Activated CD8-positive, alpha-beta memory T cell treated with anti-CD3 and anti-CD28 coated beads, Interleukin-2, amount 50 U/mL, for 1 hour (primary cell): ENCODE results near the gene NFATC3.

Experiments used
- DNase-seq: peaks from one replicate; pipeline ENCODE4 v3.0.0-alpha.2; 2020; ENCODE audit errors: extremely low read depth

Gene NFATC3

GRCh38 chr16:68085259-68086071, at the start of gene NFATC3:
Gene NFATC3 (plus strand): TSS chr16:68085370. CDS start chr16:68085682, 312 bp downstream.
- DNase-seq: peak; percentile 93

DNA sequence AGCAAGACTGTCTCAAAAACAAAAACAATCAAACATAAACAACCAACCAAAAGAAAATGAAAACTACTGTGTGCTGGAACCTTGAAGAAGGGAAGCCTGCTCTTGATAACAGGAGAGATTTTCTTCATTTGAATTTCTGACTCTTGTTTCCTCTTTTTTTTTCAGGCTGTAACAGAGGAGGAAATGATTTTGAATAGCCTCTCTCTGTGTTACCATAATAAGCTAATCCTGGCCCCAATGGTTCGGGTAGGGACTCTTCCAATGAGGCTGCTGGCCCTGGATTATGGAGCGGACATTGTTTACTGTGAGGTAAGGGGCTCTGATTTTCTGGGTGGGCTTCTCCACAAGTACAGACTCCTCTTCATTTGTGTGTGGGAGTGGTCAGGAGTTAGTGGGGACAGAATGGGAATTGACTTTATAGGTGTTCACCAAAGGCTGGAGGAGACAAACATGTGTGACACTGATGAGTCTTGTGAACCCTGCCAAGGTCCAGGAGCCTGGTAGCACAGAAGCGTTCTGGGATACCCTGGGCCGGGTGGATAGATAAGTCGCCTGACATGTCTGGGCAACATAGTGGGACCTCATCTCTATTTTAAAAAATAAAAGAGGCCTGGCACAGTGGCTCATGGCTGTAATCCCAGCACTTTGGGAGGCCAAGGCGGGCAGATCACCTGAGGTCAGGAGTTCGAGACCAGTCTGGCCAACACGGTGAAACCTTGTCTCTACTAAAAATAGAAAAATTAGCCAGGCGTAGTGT, 47.2 kb upstream of the NFATC3 start:
- DNase-seq: no peak

GRCh38 chr16:68040506-68041288, 44.5 kb upstream of the NFATC3 start:
- DNase-seq: peak; percentile 77

DNA sequence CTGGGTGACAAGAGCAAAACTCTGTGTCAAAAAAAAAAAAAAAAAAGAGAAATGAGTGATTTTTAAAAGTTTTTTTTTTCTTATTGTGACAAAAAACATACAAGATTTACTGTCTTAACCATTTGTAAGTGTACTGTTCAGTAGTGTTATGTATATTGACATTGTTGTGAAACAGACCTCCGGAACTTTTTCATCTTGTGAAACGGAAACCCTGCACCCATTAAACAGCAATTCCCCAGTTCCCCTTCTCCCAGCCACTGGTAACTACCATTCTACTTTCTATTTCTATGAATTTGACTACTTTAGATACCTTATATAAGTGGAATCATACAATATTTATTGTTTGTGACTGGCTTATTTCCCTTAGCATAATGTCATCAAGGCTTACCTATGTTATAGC, 43.4 kb upstream of the NFATC3 start:
- no peak for DNase-seq

GRCh38 chr16:68046106-68046505, 39.1 kb upstream of the NFATC3 start:
- DNase-seq: no peak

GRCh38 chr16:68047987-68048386, 37.2 kb upstream of the NFATC3 start:
- no peak for DNase-seq

GRCh38 chr16:68049449-68049848, 35.7 kb upstream of the NFATC3 start:
- no peak for DNase-seq

DNA sequence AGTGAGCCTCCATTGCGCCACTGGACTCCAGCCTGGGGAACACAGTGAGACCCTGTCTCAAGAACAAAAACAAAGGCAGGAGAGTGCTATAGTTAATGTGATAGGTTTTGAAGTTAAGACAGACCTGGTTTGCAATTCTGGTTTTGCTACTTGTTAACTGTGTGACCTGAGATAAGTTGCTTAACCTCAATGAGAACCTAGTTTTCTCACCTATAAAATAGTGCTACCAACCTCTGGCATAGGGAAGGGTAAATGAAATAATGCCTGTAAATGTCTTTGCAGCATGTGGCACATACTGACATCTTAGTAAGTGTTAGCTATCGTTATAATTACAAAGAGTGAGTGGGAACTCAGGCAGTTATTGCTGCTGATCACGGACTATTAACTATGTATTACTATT, 29.8 kb upstream of the NFATC3 start:
- DNase-seq: no peak

GRCh38 chr16:68059804-68060203, 25.4 kb upstream of the NFATC3 start:
- DNase-seq: no peak

DNA sequence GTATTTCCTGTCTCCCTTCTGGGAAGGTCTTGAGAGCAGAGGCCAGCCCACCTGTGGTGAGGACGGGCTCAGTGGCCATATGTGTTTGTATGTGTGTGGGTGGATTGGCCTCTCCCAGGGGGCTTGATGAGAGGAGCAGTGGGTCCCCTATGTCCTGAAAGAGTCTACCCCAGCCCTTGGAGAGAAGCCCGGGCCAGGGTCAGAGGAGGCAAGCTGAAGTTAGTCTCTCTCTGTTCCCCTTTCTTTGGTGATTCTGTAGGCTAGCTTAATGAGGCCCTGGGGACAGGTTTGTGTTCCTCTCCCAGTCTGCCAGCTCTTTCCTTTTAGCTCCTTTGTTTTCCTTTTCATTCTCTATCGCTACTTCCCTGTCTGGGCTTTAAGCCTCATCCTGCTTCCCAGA, 23.8 kb upstream of the NFATC3 start:
- DNase-seq: no peak

DNA sequence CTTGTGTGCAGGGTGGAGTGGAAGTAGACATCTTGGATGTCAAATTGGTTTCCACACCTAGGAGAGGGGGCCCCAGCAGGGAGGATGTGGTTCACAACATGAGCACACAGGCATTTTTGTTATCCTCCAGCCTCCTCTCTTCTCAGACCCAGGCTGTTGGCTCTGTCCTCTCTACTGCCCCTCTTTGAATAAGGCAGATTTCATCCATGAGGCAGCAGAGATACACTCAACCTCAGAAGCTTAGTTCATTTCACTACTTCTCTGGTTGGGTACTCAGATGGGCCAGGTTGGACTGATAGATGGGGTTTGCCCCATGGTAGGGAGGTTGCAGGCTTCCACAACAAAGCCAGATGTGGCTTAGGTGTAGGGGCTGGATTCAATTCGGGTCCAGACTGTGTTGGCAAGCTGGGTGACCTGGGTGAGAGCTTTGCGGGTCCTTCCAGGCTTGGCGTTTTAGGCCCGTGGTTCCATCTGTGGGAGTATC, 22.2 kb upstream of the NFATC3 start:
- DNase-seq: no peak

- no peak for DNase-seq
Measured at GRCh38 chr16:68064791-68065365, 20.3 kb upstream of the NFATC3 start.

DNA sequence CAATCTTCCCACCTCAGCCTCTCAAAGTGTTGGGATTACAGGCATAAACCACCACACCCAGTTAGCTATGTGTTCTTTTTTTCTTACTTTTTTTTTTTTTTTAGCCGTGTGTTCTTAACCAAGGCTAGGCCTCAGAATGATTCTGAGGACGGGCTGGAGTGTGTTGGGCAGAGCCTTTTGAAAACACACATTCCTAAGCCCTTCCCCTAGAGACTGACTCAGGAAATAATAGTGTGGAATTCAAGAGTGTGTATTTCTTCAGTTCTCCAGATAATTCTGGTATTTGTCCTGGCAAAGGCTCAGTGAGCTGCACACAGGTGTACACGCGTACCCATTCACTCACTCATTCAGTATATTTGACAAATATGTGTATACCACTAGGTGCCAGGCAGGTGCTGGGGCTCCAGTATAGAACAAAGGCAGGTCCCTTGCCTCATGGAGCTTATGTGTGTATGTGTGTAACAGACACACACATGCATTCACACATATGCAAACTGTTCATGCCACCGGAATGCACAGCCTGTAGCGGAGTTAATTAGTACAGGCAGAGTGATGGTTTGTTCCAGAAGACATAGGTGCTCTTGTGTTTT, 19.4 kb upstream of the NFATC3 start:
- no peak for DNase-seq

GRCh38 chr16:68066763-68067162, 18.4 kb upstream of the NFATC3 start:
- DNase-seq: no peak

- DNase-seq: no peak
Measured at GRCh38 chr16:68068926-68069325, 16.2 kb upstream of the NFATC3 start.

DNA sequence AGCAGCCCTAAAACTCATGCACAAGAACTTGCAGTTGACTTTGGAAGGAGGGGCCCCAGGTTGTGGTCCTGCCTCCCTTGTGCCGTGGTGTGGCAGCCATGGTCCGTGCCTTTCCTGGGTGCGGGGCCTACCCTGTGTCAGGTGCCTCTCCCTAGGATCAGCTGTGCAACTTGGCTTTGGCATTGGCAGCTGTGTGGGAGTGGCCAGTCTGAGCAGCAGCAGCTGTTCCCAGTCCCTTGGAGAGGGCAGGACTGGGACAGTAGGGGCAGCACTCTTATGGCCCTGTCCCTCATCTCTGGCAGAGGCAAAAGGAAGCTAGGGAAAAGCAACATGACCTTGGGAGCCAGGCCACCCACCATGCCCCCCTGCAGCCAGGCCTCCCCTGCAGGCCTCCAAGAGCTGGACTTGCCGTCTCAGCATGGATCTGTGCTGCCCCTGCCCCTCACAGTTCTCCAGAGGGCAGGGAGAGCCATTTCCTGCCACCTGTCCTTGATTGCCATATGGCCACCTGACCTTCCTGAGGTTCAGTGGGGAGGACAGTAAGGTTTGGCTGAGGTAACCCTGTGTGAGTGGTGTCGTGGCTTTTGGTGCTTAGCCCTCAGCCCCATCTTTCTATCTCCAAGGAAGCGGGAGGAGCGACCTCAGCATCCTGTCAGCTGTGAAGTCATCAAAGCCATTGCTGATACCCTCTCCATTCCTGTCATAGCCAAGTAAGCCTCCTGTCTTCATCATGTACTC, 15.5 kb upstream of the NFATC3 start:
- no peak for DNase-seq

DNA sequence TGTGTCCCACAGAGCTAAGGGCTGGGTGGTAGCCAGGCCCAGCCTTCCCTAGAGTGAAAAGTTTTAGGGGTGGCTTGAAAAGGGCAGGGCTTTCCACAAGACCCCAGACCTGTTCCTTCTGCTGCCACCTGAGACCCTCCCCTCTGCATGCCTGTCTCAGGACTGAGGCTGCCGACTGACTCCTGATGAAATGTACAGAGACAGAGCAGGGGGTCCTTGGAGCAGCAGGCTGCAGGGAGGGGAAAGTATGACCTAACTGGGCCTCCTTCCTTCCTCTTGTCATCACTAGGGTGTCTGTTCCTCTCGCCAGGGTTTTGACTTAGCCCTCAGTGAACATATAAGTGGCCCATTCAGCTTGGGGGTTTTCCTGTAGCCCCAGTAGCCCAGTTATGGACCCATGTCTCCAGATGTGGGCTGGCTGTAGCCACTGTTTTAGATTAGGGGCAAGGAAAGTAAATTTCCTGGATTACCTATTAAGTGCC, 14.9 kb upstream of the NFATC3 start:
- no peak for DNase-seq

- DNase-seq: no peak
Measured at GRCh38 chr16:68070806-68071517, 14.2 kb upstream of the NFATC3 start.

DNA sequence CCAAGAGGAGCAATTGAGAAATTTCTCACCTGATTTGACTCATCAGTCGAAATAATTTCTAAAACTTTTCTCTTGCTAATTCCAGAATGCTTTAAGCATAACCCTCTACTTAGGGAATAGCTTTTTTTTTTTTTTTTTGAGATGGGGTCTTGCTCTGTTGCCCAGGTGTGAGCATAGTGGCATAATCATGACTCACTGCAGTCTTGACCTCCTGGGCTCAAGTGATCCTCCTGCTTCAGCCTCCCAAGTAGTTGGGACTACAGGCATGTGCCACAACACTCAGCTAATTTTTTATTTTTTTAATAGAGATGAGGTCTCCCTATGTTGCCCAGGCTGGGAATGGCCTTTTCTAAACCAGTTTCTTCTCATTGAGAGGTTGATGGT, 13.7 kb upstream of the NFATC3 start:
- DNase-seq: no peak
